ENCODE results near the gene MMP20. TPM values are rescaled to one million over a fixed set of nuclear protein-coding genes. Genes with fewer than 3 reads are reported as not detected.

Gene MMP20
- total RNA-seq, 3 donors from 2014 or later = 0.59 TPM; not detected in 2

DNA sequence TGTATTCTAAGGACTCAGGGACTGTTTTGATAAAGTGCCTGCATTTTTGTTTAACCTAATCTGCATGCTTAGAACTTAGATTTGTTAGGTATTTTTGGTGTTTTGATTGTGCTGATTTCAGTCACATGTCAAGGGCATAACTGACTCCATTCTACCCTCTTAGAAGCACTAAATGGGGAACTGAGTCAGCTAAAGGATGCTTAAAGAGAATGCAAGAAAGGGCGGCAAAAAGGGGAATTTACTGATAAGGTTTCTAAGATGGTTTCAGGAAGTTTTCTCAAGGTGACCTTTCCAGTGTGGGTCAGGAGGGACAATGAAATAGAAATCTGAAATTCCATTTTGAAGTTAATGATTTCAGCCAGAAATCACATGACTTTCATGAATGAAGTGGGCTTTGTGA, 43.0 kb downstream of the MMP20 start:
- no peaks in the 10 kb centered on the region for H3K27me3 ChIP-seq
- intact Hi-C loops (cut with DNase I; ENCODE audit: low total_unique reads) = no loop called here
- H3K27ac ChIP-seq = no peak overlapping the region
- TF ChIP-seq POLR2A (IDR thresholded peaks at IDR 0.05) (no peak), POLR2AphosphoS5 (IDR thresholded peaks at IDR 0.05) (no peak), CTCF (IDR thresholded peaks at IDR 0.05) (no peak)
- no peaks in the 10 kb centered on the region for H3K4me1 ChIP-seq
- H3K4me3 ChIP-seq = no peak overlapping the region
- H3K9me3 ChIP-seq = no peaks in the 10 kb centered on the region
- DNase-seq (ENCODE audit: low spot score in 2 of 2) = no peak
- no peaks in the 10 kb centered on the region for H3K36me3 ChIP-seq

- TF ChIP-seq CTCF (IDR thresholded peaks at IDR 0.05) = no peak
- TF ChIP-seq POLR2AphosphoS5 (IDR thresholded peaks at IDR 0.05) = no peak
- no peak for TF ChIP-seq POLR2A (IDR thresholded peaks at IDR 0.05)
- no peak overlapping the region for H3K4me3 ChIP-seq
- no peak overlapping the region for H3K27ac ChIP-seq
- no peaks in the 10 kb centered on the region for H3K36me3 ChIP-seq
- no peaks in the 10 kb centered on the region for H3K4me1 ChIP-seq
- DNase-seq (ENCODE audit: low spot score in 2 of 2) = no peak
- no peaks in the 10 kb centered on the region for H3K27me3 ChIP-seq
- H3K9me3 ChIP-seq = no peaks in the 10 kb centered on the region
- intact Hi-C loops (cut with DNase I; ENCODE audit: low total_unique reads) = no loop called here
Measured at GRCh38 chr11:102581066-102581465, 44.1 kb downstream of the MMP20 start.

GRCh38 chr11:102580185-102580951, 44.8 kb downstream of the MMP20 start:
- H3K4me3 ChIP-seq = no peak overlapping the region
- no peak for DNase-seq (ENCODE audit: low spot score in 2 of 2)
- no peaks in the 10 kb centered on the region for H3K27me3 ChIP-seq
- no peaks in the 10 kb centered on the region for H3K4me1 ChIP-seq
- TF ChIP-seq POLR2A (IDR thresholded peaks at IDR 0.05) = no peak
- TF ChIP-seq POLR2AphosphoS5 (IDR thresholded peaks at IDR 0.05) = no peak
- no peak for TF ChIP-seq CTCF (IDR thresholded peaks at IDR 0.05)
- no peaks in the 10 kb centered on the region for H3K36me3 ChIP-seq
- H3K9me3 ChIP-seq = no peaks in the 10 kb centered on the region
- H3K27ac ChIP-seq = no peak overlapping the region
- intact Hi-C loops (cut with DNase I; ENCODE audit: low total_unique reads) = no loop called here

- TF ChIP-seq CTCF (IDR thresholded peaks at IDR 0.05) (no peak), POLR2A (IDR thresholded peaks at IDR 0.05) (no peak), POLR2AphosphoS5 (IDR thresholded peaks at IDR 0.05) (no peak)
- no peaks in the 10 kb centered on the region for H3K4me1 ChIP-seq
- no peaks in the 10 kb centered on the region for H3K36me3 ChIP-seq
- no peak for DNase-seq (ENCODE audit: low spot score in 2 of 2)
- H3K4me3 ChIP-seq = no peak overlapping the region
- no peaks in the 10 kb centered on the region for H3K27me3 ChIP-seq
- H3K9me3 ChIP-seq = no peaks in the 10 kb centered on the region
- no peak overlapping the region for H3K27ac ChIP-seq
- intact Hi-C loops (cut with DNase I; ENCODE audit: low total_unique reads) = no loop called here
Measured at GRCh38 chr11:102577723-102578122, 47.4 kb downstream of the MMP20 start.

- Histone ChIP-seq H3K4me1 (no peaks in the 10 kb centered on the region), H3K27ac (no peak overlapping the region), H3K27me3 (no peaks in the 10 kb centered on the region), H3K36me3 (no peaks in the 10 kb centered on the region), H3K9me3 (no peaks in the 10 kb centered on the region), H3K4me3 (no peak overlapping the region)
- intact Hi-C loops (cut with DNase I; ENCODE audit: low total_unique reads) = no loop called here
- no peak for DNase-seq (ENCODE audit: low spot score in 2 of 2)
- TF ChIP-seq CTCF (IDR thresholded peaks at IDR 0.05) (no peak), POLR2A (IDR thresholded peaks at IDR 0.05) (no peak)
Measured at GRCh38 chr11:102577182-102577581, 48.0 kb downstream of the MMP20 start.
